Colonic mucosa (tissue), 4 donors: ENCODE measurements around the gene ROR2. TPM values are rescaled to one million over a fixed set of nuclear protein-coding genes. Genes with fewer than 3 reads are reported as not detected.

Experiments
- DNase-seq: peaks from one replicate; pipeline ENCODE4 v3.0.0-alpha.2; 2020
- H3K27ac ChIP-seq: fragments of 200-600 bp; one replicate; pipeline ENCODE4 v1.8.0; 2021
- H3K27me3 ChIP-seq: fragments of 200-600 bp; one replicate; pipeline ENCODE4 v1.8.0; 2021
- H3K36me3 ChIP-seq: fragments of 200-600 bp; one replicate; pipeline ENCODE4 v1.8.0; 2021
- H3K4me1 ChIP-seq: fragments of 200-600 bp; one replicate; pipeline ENCODE4 v1.8.0; 2021; ENCODE audit warnings: mild to moderate bottlenecking
- H3K4me3 ChIP-seq: fragments of 200-600 bp; one replicate; pipeline ENCODE4 v1.8.0; 2021
- H3K9ac ChIP-seq, 2 donors: one replicate each; pipeline ENCODE4 v1.7.0; 2013; ENCODE audit warnings: control low read depth in 2 of 2, low read depth in 2 of 2, low read length in 2 of 2
- H3K9me3 ChIP-seq: fragments of 200-600 bp; one replicate; pipeline ENCODE4 v1.8.0; 2021
- intact Hi-C: fragments of 100-400 bp; cut with DNase I; formaldehyde crosslinking; loops from one replicate; pipeline ENCODE4 v1.14.1; 2022
- total RNA-seq, 2 donors: library from RNA; stranded (reverse); fragmentation: NEBNext Ultra II Directional in 1 of 2; extraction: Animal tissue kit (Norgen Biotek cat#: 25700) in 1 of 2; gene quantifications; one replicate each; pipeline ENCODE4 v1.2.1, GENCODE V29; 2021
- TF ChIP-seq, protein P1 (sequence below): fragments of 200-600 bp; IDR thresholded peaks from one replicate; pipeline ENCODE4 v1.8.0; 2022; ENCODE audit warnings: antibody characterized with exemption, mild to moderate bottlenecking
- donor health status: healthy.
- donor health status: DM: no; HTN: no; CAD: no.
- donor health status: DM: no; HTN: no; CAD: no.

The ROR2 gene
- total RNA-seq, 2 donors from 2014 or later, result 1.7 to 9.1 TPM

DNA sequence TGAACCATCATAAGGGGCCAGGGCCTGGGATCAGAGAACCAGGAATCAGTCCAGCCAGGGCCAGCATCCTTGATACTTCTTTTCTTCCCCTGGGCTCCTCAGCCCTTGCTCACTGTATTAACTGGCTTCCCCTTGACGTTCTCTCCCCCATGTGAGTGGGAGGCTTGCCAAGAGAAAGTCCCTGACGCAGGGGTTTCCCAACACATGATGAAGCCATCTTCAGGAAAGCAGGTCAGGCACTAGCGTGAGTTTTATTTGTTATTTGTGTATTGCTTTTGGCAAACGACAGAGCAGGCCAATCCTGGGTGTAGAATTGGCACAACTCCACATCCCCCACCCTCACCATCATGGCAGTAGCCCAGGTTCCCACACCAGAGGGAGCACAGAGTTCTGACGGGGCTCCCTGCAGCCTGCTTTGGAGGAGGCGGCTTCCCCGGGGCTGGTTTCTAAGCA lies 360.9 kb downstream of the ROR2 start:
- no peaks in the 10 kb centered on the region for H3K9me3 ChIP-seq
- DNase-seq, result no peak
- no peaks in the 10 kb centered on the region for H3K36me3 ChIP-seq
- H3K27ac ChIP-seq, result no peak overlapping the region
- intact Hi-C loops, result no loop called here
- no peaks in the 10 kb centered on the region for H3K27me3 ChIP-seq
- no peaks in the 10 kb centered on the region for H3K4me1 ChIP-seq
- H3K4me3 ChIP-seq, result no peak overlapping the region
- TF ChIP-seq, protein P1, sequence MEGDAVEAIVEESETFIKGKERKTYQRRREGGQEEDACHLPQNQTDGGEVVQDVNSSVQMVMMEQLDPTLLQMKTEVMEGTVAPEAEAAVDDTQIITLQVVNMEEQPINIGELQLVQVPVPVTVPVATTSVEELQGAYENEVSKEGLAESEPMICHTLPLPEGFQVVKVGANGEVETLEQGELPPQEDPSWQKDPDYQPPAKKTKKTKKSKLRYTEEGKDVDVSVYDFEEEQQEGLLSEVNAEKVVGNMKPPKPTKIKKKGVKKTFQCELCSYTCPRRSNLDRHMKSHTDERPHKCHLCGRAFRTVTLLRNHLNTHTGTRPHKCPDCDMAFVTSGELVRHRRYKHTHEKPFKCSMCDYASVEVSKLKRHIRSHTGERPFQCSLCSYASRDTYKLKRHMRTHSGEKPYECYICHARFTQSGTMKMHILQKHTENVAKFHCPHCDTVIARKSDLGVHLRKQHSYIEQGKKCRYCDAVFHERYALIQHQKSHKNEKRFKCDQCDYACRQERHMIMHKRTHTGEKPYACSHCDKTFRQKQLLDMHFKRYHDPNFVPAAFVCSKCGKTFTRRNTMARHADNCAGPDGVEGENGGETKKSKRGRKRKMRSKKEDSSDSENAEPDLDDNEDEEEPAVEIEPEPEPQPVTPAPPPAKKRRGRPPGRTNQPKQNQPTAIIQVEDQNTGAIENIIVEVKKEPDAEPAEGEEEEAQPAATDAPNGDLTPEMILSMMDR, result no peak
- no peak overlapping the region for H3K9ac ChIP-seq

- no peaks in the 10 kb centered on the region for H3K27me3 ChIP-seq
- no peak for DNase-seq
- intact Hi-C loops, result no loop called here
- no peaks in the 10 kb centered on the region for H3K36me3 ChIP-seq
- no peak overlapping the region for H3K4me3 ChIP-seq
- no peak overlapping the region for H3K9ac ChIP-seq
- H3K27ac ChIP-seq, result no peak overlapping the region
- H3K9me3 ChIP-seq, result no peaks in the 10 kb centered on the region
- TF ChIP-seq, protein P1, result no peak
- no peaks in the 10 kb centered on the region for H3K4me1 ChIP-seq
Measured at GRCh38 chr9:91586282-91586681, 363.7 kb downstream of the ROR2 start.

- no peak overlapping the region for H3K27ac ChIP-seq
- TF ChIP-seq, protein P1, result no peak
- no peak for DNase-seq
- H3K4me3 ChIP-seq, result no peak overlapping the region
- H3K9ac ChIP-seq, result no peak overlapping the region
- H3K4me1 ChIP-seq, result no peaks in the 10 kb centered on the region
- H3K9me3 ChIP-seq, result no peaks in the 10 kb centered on the region
- no peaks in the 10 kb centered on the region for H3K27me3 ChIP-seq
- no peaks in the 10 kb centered on the region for H3K36me3 ChIP-seq
- intact Hi-C loops, result no loop called here
Measured at GRCh38 chr9:91583966-91584365, 366.1 kb downstream of the ROR2 start.

DNA sequence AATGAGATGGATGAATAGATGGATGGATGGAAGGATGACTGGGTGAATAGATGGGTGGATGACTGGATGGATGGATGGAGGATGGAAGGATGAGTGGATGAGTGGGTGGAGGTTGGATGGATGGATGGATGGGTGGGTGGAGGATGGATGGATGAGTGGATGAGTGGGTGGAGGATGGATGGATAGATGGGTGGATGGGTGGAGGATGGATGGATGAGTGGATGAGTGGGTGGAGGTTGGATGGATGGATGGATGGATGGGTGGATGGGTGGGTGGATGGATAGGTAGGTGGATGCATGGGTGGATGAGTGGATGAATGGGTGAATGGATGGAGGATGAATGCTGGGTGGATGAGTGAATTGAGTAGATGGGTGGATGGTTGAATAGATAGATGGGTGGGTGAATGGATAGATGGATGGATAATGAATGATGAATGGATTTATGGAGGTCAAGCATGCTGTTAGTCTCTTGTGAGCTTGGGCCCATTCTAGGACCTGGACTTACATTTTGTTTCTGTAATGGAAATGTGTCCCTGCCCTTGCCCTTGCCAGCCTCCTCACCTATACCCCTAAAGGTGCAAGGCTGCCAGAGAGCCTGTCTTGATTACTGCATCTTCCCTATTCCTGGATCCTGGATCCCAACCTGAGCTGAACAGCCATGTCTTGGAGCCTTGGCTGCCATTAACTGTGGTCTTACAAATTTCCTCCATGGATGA lies 366.7 kb downstream of the ROR2 start:
- TF ChIP-seq, protein P1, result no peak
- Histone ChIP-seq H3K27me3 (no peaks in the 10 kb centered on the region), H3K4me3 (no peak overlapping the region), H3K9ac (no peak overlapping the region), H3K27ac (no peak overlapping the region), H3K9me3 (no peaks in the 10 kb centered on the region), H3K36me3 (no peaks in the 10 kb centered on the region), H3K4me1 (no peaks in the 10 kb centered on the region)
- no peak for DNase-seq
- intact Hi-C loops, result no loop called here

GRCh38 chr9:91582181-91582580 lies 367.8 kb downstream of the ROR2 start:
- TF ChIP-seq, protein P1, result no peak

More at GRCh38 chr9:91582181-91582580, 367.8 kb downstream of the ROR2 start:
- DNase-seq, result no peak
- Histone ChIP-seq H3K36me3 (no peaks in the 10 kb centered on the region), H3K9ac (no peak overlapping the region), H3K27me3 (no peaks in the 10 kb centered on the region), H3K4me3 (no peak overlapping the region), H3K9me3 (no peaks in the 10 kb centered on the region), H3K4me1 (no peaks in the 10 kb centered on the region), H3K27ac (no peak overlapping the region)
- intact Hi-C loops, result no loop called here
